COLO668 (cell line): Measurements from ENCODE around the gene ARHGAP22.

Experiments used
- DNase-seq: peaks from one replicate; lab custom pipeline; 2025; ENCODE audit not compliant: unreplicated experiment; lab: John Stamatoyannopoulos, UW

ARHGAP22 gene

GRCh38 chr10:48517482-48517881 is 87.4 kb downstream of the ARHGAP22 start:
- no peak for DNase-seq

- no peak for DNase-seq
Measured at GRCh38 chr10:48516911-48517310, 88.0 kb downstream of the ARHGAP22 start.

GRCh38 chr10:48514916-48515315 is 90.0 kb downstream of the ARHGAP22 start:
- no peak for DNase-seq

- no peak for DNase-seq
Measured at GRCh38 chr10:48514255-48514654, 90.6 kb downstream of the ARHGAP22 start.

- DNase-seq, result no peak
Measured at GRCh38 chr10:48512861-48513260, 92.0 kb downstream of the ARHGAP22 start.

- DNase-seq, result no peak
Measured at GRCh38 chr10:48511875-48512231, 93.0 kb downstream of the ARHGAP22 start.

DNA sequence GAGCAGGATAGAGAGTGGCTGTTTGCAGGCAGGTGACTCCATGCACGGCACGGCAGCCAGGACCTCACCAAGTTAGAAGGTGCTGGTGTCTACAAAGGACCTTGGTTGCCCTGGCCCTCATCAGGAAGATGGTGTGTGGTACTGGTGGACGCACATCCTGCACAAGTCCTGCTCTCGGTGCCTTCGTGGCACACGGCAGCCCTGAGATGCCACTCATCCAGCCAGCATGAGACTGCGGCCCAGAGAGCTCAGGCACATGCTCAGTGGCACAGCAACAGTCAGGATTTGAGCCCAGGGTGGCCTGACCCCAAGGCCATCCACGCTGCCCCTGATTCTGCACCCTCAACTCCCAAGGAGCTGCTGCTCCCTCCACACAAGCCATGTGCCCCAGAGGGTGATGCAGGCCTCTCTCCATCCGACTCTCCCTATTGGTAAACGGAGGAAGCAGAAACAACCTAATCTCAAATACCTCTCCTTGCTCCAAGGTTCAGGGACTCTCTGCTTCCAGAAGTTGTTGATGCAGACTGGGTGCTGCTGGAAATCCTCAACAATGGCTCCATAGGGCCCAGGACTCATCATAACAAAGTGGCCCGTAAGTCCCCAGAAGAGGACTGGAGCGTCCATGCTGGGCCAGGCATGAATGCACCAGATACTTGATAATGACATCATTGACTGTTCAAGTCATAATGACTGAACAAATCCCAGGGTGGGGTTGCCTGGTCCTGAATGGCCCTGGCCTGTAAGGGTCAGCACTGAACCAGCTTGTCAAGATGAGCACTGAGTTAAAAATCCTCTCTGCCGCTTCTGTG is 93.6 kb downstream of the ARHGAP22 start:
- no peak for DNase-seq

DNA sequence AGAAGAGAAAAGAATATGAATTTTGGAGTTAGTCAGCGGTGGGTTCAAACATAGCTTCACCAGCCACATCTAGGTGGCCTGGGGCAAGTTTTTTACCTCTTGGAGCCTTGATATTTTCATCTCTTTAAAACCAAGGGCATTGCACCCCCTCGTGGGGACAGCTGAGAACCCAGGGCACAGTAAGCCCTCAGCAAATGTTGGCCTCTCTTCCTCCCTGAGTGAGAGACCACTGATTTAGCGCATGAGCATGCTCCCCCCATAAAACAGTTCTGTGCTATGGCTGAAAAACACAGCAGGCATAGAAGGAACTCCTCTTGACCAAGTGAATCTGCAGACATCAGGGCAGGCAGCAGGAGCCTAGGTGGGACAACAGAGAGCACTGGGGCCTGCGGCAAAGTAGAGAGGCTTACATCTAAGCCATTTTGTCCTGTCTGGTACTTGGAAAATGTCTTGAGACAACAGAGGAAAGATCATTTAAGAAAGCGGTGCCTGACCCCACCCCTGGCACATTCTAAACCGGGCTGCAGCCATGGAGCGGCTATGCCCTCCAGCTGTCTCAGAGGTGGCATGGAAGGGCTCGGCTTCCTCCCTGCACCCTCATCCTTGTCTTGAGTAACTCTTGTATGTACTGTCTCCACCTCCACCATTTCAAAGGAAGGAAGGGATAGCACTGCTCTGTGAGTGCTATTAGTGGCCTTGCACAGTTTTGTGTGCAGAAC is 94.7 kb downstream of the ARHGAP22 start:
- DNase-seq, result peak; percentile 12

GRCh38 chr10:48508791-48509772 is 95.8 kb downstream of the ARHGAP22 start:
- DNase-seq, result no peak

DNA sequence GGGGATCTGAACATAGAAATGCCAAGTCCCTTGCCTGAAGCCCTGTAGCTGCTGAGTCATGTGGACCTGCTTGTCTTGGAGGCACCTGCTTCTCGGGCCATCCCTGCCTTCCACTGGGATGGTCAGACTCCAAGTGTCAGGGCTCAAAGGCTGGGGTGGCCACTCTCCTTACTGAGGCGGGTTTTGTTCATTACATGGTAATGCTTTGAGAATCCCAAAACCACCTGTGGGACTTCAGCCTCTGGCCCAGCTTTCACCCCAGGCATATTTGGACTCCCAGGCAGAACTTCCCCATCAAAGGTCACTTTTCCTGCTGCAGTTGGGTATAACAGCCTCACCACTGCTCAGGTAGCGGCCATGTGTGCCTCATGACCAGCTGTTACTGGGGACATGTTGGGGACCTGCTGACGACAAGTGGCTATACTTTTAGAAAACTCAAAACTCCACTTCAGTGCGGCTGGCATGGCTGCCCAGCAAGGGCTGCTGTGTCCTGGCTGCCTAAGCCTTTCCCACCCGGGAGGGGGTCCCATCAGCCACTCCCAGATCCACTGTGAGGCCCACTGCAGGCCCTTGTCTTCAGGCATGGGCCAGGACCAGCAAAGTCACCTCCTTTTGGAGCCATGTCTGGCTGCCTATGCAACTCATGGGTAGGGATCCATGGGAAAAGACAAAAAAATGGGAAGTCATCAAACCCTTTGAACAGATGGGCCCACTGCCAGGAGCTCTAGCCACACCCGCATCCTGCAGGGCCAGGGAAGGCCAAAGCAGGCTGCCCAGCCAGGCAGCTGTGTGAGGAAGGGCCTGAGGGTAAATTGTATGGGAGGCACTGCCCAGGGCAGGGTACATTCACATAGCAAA is 96.7 kb downstream of the ARHGAP22 start:
- DNase-seq, result peak; percentile 13

DNA sequence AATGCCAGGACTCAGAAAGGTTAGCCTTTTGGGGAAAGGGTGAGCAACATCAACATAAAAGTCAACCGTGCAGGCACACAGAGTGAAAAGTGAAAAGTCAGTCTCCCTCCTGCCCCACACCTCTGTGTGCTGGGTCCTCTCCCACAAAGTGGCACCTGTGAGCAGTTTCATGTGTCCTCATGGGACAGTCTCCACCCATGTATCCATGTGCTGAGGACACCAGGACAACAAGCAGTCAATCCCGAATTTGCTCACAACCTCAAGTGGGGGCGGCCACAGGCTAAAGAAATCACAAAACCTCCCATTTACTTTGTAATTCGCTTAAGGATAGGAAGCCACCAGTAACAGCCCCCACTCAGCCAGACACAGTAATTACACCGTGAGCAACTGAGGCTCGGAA is 97.4 kb downstream of the ARHGAP22 start:
- no peak for DNase-seq

- DNase-seq, result no peak
Measured at GRCh38 chr10:48506147-48506917, 98.5 kb downstream of the ARHGAP22 start.

DNA sequence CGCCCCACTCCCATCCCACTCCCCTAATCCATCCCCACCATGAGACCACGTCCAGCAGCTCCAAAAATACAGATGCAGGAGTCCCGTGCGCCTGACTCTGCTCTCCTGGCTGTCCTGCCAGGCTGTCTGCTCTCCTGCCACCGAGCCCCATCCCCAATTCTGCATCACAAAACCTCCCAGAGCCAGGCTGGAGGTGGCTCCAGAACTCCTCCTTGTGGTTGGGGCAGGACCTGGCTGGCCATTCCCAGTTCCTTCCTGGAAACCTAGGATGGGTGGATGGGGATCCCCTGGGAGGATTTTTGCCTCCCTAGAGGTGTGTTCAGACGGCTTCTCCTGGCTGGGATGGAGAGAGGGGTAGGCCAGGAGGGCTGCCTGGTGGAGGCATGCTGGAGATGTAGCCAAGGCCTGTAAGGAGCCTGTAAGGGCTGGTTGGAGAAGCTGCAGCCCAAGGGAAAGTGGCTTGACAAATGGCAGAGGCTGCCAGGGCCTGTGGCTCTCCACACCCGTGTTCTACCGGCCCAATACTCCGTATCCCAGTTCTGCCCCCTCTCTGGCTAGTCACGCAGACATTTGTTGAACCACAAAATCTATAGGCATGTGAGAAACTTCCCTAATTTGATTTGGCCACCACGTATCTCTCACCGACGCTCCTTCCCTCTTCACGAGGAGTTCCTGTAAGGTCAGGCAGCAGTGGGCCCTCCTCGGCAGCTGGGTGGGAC is 99.3 kb downstream of the ARHGAP22 start:
- no peak for DNase-seq

DNA sequence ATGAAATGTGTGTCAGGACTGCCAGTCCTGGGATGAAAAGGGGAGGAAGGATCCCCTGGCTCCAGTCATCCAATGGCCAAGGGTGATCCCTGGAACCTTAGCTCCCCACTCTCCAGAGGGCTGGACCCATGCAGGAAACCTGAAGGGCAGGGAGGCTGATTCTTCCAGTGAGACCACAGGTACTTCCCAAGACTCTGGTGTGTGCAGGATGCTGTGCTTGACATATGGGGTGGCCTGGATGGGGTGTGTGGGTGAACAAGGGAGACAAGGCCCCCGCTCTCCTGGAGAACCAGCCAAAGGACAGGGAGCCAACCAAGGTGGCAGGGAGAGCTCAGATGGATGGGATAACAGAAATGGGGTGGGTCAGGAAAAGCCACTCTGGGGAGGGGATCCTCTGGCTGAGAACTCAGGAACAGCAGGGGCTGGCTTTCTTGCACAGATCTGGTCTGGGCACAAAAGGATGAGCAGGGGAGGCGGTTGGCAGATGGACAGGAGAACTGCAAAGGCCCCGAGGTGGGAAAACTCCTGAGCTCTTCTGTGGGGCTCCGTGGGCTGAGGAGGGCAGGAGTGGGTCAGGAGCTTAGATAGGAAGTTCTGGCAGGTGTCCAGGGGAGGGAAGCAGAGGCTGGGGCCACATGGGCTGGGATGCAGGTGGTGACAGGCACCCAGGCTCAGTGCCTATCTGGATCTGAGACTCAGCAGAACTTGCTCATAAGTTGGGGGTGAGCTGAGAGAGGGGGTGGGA is 100.6 kb downstream of the ARHGAP22 start:
- DNase-seq, result no peak

DNA sequence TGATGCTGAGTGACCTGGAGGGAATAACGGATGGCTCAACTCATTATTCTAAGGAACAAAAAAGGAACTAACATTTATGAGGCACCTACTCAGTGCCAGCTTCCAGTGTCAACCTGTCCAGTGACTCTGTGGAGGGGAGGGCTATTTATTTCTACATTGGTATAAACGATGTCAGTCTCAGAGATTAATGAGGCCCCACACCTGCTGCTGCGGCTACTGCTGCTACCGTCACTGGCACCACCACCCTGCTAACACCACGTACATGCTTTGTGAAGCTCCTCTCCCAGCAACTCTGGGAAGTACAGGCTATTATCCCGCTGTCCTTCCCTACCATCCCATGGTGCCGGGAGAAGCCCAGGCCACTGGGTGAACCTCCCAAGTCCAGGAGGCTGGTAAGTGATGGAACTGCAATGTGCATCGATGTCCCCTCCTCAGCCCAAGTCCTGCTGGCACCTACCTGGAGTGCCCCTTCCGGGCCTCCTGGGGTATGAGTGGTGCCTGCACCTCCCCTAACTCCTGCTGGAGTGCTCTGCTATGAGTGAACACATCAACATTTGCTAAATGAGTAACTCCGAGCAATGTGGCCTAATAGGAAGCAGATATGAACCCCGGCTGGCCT is 101.5 kb downstream of the ARHGAP22 start:
- DNase-seq, result no peak

- DNase-seq, result no peak
Measured at GRCh38 chr10:48502791-48503190, 102.1 kb downstream of the ARHGAP22 start.

DNA sequence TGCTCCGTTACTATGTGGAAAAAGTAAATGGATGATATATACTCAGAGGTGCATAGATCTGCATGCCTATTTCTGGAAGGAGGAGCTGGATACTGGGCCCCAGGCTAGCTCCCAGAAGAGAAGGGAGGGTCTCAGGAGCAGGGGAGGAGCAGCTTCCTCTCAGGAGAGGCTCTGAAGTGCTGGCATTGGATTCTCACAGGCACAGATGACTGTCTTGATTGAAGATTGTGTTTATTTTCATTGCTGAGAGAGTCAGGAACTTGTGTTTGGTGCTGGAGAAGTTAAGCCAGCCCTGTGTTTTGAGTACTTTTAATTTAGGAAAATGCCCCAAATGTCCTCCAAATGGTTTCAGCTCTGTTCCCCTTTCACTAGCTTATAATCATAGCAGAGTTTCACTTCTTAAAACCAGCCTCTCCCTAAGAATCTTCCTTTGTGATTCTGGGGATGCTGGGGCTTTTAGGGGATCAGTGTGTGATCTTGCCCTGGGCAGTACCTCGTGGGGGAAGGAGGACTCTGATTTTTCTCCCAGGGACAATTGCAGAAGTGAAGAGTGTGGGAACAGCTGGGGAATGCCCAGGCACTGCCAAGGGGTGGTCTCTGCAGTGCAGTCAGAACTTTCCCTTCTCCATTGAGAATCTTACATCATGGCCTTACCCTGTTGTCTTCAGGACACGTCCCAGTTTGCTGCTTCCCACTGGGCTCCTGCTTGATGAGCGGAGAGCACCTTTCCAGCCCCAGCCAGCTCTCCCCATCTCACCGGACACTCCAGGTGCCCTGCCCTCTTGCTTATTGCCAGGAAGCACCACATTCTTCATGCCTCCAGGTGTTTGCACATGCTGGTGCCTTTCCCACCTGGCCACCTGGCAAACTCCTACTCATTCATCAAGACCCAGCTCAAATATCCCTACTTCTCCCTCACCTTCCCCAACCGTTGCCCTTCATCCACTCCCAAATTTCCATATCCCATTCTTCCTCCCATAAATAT is 102.8 kb downstream of the ARHGAP22 start:
- DNase-seq, result no peak
